ENCODE data around the gene TNFRSF8. TPM values are rescaled to one million over a fixed set of nuclear protein-coding genes. Genes with fewer than 3 reads are reported as not detected.
A peak's percentile ranks its signal among the peaks of the same experiment; 100 is the strongest.

TNFRSF8 gene
- total and polyA plus RNA-seq, 9 of the 15 experiments (the other 6 are each of a cell fraction or from before 2014, with no cell fraction given): 3.5 to 38.4 (median 17.1) TPM

DNA sequence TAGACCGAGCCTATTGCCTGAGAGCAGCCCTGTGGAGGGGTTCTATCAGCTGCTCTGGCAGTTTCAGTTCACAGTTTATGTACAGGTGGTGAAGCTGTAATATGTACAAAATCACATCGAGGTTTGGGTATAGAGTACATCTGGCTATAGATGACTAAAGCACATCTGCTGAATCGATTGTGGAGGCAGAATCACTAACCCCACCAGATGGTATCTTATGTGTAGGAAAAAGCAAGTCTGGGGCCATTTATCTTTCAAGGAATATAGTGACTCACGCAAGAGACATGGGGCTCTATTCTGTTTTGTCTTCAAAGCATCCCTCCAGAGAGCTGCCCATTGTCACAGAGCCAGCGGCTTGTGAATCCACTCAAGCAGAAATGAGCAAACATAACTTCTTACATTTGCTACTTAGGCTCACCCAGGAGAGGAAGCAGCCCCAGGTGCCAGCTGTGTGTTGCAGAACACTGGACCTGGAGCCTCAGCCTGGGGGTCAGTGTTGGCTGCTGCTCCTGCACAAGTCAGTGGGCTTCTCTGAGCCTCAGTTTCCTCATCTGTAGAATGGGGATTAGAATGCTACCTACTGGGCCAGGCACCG, 22.5 kb upstream of the TNFRSF8 start (continued):
- TF ChIP-seq ZNF3 (CRISPR knock-in tag; IDR thresholded peaks at IDR 0.05) (no peak), TAF7 (tag; IDR thresholded peaks at IDR 0.05) (no peak), NUFIP1 (IDR thresholded peaks at IDR 0.05; ENCODE audit: partially characterized antibody) (no peak), ARID4B (CRISPR knock-in tag; IDR thresholded peaks at IDR 0.05) (0 out of 2 replicates have a peak, but pooled peaks have one; percentile 41), ZNF354B (CRISPR knock-in tag; IDR thresholded peaks at IDR 0.05) (no peak), TBL1XR1 (IDR thresholded peaks at IDR 0.05; ENCODE audit: low read length in 2 of 2) (peak in 1 of 2 experiments; percentile 79; a peak in 2 of 4 replicates), CBFA2T2 (conservative IDR thresholded peaks at IDR 0.05) (peak; percentile 81), DPF2 (IDR thresholded peaks at IDR 0.05) (peak; percentile 82), COPS2 (conservative IDR thresholded peaks at IDR 0.05) (no peak), SOX6 (IDR thresholded peaks at IDR 0.05) (peak; percentile 89), RAD21 (CRISPR knock-in tag; conservative IDR thresholded peaks at IDR 0.05 in 1 of 2, IDR thresholded peaks at IDR 0.05 in 1 of 2) (0 out of 4 replicates have a peak, but pooled peaks of 1 of the 2 experiments have one; percentile 19), CXXC5 (CRISPR knock-in tag; IDR thresholded peaks at IDR 0.05) (0 out of 2 replicates have a peak, but pooled peaks have one; percentile 4), CREB5 (CRISPR knock-in tag; IDR thresholded peaks at IDR 0.05) (no peak), JUND (IDR thresholded peaks at IDR 0.05; ENCODE audit: borderline replicate concordance, low read depth, low read length) (peak; percentile 94), JUND (tag; IDR thresholded peaks at IDR 0.05; ENCODE audit: borderline replicate concordance, low read depth, low read length) (peak; percentile 85; the same call in 2 of the 3 replicates), PHB (CRISPR knock-in tag; IDR thresholded peaks at IDR 0.05) (no peak), ZNF253 (CRISPR knock-in tag; conservative IDR thresholded peaks at IDR 0.05) (no peak), CREBBP (IDR thresholded peaks at IDR 0.05; ENCODE audit: low read depth, low read length) (no peak), CBX1 (IDR thresholded peaks at IDR 0.05; ENCODE audit: low read depth) (peak; percentile 43; the same call in 1 of the 2 replicates), ZNF197 (CRISPR knock-in tag; IDR thresholded peaks at IDR 0.05; ENCODE audit: low read depth) (peak; percentile 67; the same call in 1 of the 2 replicates), CREM (IDR thresholded peaks at IDR 0.05; ENCODE audit: low read depth) (peak; percentile 43; the same call in 1 of the 2 replicates), PML (IDR thresholded peaks at IDR 0.05; ENCODE audit: low read length) (0 out of 2 replicates have a peak, but pooled peaks have one; percentile 36), CBFA2T3 (IDR thresholded peaks at IDR 0.05) (peak; percentile 87), CEBPB (tag; IDR thresholded peaks at IDR 0.05) (no peak), PREB (CRISPR knock-in tag; IDR thresholded peaks at IDR 0.05) (no peak)
